ENCODE measurements around the gene SLC48A1. TPM values are rescaled to one million over a fixed set of nuclear protein-coding genes. Genes with fewer than 3 reads are reported as not detected.
"Not testable (repeated sequence)": the region's sequence is repeated elsewhere in the genome, so short reads cannot be mapped to it uniquely, and the experiment has no call there.

Gene SLC48A1
- total RNA-seq, 1 experiment from 2014 or later, result 151 TPM

DNA sequence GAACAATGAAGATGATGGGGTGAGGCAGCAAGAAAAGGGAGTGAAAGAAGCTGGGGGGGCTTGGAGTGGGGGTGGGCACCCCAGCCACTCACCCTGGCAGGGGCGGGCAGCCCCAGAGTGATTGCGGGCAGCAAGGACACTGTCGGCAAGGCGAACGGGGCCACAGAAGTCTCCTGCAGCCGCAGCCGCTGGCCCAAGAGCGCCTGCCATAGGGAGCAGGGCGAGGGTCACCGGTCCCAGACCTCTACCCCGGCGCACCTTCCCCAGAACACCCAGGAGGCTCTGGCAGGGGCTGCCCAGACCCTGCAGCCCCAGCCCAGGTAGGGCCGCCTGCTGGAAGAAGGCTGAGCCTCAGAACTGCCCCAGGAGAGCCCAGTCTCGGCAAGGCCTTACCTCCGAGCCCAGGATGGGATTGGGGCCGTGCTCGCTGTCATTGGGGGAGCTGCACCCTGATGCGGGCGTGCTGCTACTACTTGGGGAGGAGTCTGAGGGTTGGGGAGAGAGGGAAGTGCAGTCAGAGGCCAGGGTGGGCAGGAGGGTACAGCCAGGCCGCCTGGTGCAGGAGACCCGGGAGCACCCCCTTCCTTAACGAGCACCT is 22.9 kb downstream of the SLC48A1 start:
- in situ Hi-C loops (cut with HindIII; ENCODE audit: low pct_unique_long_range_greater_than_20kb, low sequenced_read_pairs), result no loop called here
- DNase-seq (ENCODE audit: low read depth), result no peak

GRCh38 chr12:47797441-47797840 is 24.4 kb downstream of the SLC48A1 start:
- in situ Hi-C loops (cut with HindIII; ENCODE audit: low pct_unique_long_range_greater_than_20kb, low sequenced_read_pairs), result no loop called here
- DNase-seq (ENCODE audit: low read depth), result peak; percentile 37

- no peak for DNase-seq (ENCODE audit: low read depth)
- in situ Hi-C loops (cut with HindIII; ENCODE audit: low pct_unique_long_range_greater_than_20kb, low sequenced_read_pairs), result no loop called here
Observed at GRCh38 chr12:47798382-47798948, 25.4 kb downstream of the SLC48A1 start.

DNA sequence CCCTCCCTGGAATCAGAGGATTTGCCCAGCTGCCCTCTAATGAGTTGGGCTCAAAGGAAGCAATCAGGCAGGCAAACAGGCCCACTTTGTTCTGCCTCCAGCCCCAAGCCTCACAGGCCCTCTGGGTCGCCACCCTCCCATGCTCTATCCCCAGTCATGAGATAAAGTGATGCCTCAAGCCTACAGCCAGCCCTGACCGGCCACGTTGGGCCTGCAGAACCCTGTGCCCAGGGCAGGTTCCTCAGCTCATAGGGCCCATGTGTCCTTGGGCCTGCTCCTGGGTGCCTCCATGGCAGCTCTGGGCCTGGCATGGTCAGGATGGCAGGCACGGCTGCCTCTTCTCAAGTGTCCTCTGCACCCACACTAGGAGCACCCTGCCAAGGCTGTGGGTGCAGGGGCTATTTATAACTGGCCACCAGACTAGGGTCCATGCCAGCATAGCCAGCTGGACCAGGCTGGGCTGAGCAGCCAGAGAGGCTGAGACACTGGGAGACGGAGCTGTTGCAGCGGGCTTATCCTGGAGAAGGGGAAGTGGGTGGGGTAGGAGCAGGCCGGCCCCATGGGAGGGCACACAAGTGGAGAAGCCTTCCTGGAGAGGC is 26.4 kb downstream of the SLC48A1 start:
- in situ Hi-C loops (cut with HindIII; ENCODE audit: low pct_unique_long_range_greater_than_20kb, low sequenced_read_pairs), result no loop called here

DNA sequence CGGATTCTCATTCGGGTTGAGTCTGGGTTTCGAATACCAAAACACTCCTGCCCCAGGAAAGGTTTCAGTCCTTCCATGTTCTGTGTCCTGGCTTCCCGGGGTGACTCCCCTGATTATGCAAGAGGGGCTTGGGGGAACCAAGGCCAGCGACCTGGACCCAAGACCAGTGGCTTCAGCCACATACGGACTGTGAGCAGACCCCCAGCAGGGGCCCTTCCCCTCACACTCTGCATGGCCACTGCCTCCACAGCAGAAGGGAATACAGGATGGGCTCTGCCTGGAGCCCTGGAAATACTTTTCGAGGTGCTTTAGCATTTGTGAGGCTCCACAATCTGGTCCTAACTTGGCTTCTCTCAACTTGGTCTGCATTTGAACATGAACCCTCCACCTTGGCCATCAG is 27.5 kb downstream of the SLC48A1 start:
- no peak for DNase-seq (ENCODE audit: low read depth)
- in situ Hi-C loops (cut with HindIII; ENCODE audit: low pct_unique_long_range_greater_than_20kb, low sequenced_read_pairs), result no loop called here

More for the DNA sequence above, 26.4 kb downstream of the SLC48A1 start:
- no peak for DNase-seq (ENCODE audit: low read depth)

DNA sequence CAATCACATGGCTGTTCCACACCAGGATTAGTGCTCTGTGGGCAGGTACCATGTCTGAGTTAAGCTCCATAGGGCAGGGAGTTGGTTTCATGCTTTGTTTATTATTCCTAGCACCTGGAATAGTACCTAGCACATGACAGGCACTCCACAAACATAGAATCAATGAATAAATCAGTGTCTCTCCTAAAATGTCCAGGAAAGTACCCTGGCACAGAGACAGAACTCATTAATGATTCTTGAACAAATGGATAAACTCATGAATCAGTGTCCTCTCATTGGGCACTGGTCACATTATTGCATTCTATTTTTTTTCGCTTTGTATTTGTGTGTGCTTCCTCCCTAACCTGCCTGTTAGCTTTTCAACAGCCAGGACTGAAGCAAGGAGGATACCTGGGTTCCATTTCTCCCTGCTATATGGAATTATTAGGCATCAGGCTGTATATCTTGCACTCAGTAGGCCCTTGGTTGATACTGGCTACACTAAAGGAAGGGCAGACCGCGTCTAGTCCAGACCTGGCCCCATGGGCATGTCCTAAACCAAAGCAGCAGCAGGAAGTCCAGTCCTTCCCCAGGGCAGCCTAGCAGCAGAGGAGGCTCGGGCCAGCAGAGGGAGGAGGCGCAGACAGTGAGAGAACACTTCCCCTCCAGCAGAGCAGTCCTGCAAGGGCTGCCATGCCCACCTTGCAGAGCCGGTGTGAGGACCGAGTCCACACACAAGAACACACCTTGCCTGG is 28.3 kb downstream of the SLC48A1 start:
- DNase-seq (ENCODE audit: low read depth), result peak; percentile 58

GRCh38 chr12:47801904-47802246 is 28.8 kb downstream of the SLC48A1 start:
- in situ Hi-C loops (cut with HindIII; ENCODE audit: low pct_unique_long_range_greater_than_20kb, low sequenced_read_pairs), result no loop called here
- DNase-seq (ENCODE audit: low read depth), result no peak

More for the DNA sequence above, 28.3 kb downstream of the SLC48A1 start:
- in situ Hi-C loops (cut with HindIII; ENCODE audit: low pct_unique_long_range_greater_than_20kb, low sequenced_read_pairs), result no loop called here

DNA sequence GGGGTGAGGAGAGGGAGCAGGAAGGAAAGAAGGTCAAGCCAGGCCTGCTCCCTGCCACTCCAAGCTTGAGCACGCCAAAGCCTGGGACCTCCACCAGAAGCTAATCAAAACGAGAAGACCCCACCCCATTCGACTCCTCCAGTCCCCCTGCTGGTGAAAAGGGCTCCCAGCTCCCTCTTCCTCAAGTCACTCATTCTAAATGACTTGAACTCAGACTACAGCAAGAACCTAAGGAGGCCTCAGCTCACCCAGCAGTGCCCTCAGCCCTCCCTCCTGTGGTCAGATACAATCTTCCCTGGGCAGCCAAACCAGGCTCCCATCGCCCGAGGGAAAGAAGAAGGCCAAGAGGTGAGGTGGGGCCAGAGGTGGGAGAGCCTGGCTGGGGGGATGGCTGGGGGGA is 29.3 kb downstream of the SLC48A1 start:
- in situ Hi-C loops (cut with HindIII; ENCODE audit: low pct_unique_long_range_greater_than_20kb, low sequenced_read_pairs), result no loop called here
- DNase-seq (ENCODE audit: low read depth), result no peak

- in situ Hi-C loops (cut with HindIII; ENCODE audit: low pct_unique_long_range_greater_than_20kb, low sequenced_read_pairs), result no loop called here
- DNase-seq (ENCODE audit: low read depth), result no peak
Observed at GRCh38 chr12:47803191-47803875, 30.3 kb downstream of the SLC48A1 start.

DNA sequence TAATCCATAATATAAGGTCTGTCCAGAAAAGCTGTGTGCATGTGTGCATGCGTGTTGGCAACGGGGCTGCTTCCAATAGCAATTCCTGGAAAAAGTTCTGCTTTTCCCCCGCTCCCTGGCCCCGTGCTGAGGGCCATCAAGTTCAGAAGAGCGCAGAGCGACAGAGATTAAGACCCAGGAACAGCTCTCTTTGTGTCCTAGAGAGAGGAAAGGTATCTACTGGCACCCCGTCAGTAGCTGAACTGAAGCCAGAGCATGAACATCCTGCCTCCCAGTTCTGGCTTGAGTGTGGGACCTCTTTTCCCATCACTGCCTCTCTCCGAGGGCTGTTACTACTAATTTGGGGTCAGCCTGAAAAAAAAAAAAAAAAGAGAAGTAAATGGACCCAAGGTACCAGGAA is 31.1 kb downstream of the SLC48A1 start:
- in situ Hi-C loops (cut with HindIII; ENCODE audit: low pct_unique_long_range_greater_than_20kb, low sequenced_read_pairs), result no loop called here
- DNase-seq (ENCODE audit: low read depth), result no peak

- no peak for DNase-seq (ENCODE audit: low read depth)
- in situ Hi-C loops (cut with HindIII; ENCODE audit: low pct_unique_long_range_greater_than_20kb, low sequenced_read_pairs), result no loop called here
Observed at GRCh38 chr12:47805417-47805816, 32.4 kb downstream of the SLC48A1 start.

DNA sequence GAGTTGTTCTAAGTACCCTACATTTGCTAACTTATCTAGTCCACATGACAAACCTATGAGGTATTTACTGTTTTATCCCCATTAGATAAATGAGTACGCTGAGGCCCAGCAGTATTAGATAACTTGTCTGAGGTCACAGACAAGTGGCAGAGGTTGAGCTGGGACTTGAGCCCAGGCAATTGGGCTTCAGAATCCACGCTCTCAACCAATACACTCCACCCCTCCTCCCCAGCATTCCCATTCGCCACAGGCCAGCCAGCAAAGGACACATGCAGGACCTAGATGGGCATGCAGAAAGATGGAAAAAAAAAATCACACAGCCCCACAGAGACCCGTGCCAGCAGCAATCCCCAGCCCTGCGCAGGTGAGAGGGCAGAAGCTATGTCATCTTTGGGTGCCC is 34.3 kb downstream of the SLC48A1 start:
- in situ Hi-C loops (cut with HindIII; ENCODE audit: low pct_unique_long_range_greater_than_20kb, low sequenced_read_pairs), result no loop called here
- DNase-seq (ENCODE audit: low read depth), result no peak

DNA sequence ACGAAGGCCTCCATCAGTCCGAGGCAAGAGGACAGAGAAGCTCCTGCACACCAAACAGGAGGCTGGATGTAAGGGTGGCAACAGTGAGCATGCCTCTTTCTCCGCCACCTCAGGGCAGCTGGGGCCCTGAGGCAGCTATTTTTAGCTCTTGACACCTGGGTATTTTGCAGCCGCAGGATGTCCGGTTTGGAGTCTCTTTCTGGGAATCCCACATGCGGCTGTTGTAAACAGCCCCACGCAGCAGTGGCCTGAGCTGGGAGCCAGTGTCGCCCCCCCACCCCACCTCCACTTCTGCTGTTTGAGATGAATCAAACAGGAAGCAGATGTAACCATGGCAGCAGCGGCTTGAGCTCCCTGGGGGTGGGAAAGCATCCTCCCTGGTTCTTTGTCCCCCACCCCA is 35.0 kb downstream of the SLC48A1 start:
- no peak for DNase-seq (ENCODE audit: low read depth)
- in situ Hi-C loops (cut with HindIII; ENCODE audit: low pct_unique_long_range_greater_than_20kb, low sequenced_read_pairs), result no loop called here

DNA sequence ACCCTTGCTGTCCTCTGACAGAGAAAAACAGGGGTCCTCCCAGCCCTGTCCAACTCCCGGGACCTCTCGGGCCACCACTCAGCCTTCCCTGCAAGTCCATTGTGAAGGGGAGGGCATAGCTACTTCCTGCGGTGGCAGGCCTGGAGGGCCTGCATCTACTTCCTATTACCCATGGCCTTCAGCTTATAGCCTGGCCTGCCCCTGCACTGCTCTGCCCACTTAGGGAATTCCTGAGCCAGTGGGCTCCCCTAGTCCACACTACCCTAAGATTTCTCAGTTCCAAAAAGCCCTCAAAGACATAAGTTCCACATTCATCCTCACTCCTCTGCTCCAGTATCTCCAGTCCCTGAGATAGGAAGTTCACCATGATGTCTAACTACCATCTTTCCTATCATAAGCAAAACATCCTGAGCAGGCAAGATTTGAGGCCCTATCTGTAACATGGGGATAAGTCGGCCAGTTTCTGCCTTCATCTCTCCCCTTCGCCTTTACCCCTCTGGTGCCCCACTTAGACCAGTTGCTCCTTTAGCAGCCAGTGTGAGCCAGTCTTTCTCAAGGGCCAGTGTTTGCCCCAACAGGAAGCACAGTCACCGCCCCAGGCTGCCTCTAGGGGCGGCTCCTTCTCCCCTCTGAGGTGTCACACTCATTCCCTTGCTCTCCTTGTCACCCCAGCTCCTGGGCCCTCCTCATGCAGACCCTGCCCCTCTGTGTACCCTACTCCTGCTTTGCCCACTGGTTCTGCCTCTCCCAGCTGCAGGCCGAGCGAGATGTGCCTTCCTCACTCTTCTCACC is 35.7 kb downstream of the SLC48A1 start:
- no peak for DNase-seq (ENCODE audit: low read depth)
- in situ Hi-C loops (cut with HindIII; ENCODE audit: low pct_unique_long_range_greater_than_20kb, low sequenced_read_pairs), result no loop called here

DNA sequence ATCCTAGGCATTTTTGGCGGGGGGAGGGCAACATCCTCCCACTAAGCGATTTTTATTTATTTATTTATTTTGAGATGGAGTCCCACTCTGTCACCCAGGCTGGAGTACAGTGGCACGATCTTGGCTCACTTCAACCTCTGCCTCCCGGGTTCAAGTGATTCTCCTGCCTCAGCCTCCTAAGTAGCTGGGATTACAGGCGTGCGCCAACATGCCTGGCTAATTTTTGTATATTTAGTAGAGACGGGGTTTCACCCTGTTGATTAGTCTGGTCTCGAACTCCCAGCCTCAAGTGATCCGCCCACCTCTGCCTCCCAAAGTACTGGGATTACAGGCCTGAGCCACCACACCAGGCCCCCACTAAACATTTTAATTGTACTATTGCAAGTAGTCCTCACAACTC is 36.5 kb downstream of the SLC48A1 start:
- in situ Hi-C loops (cut with HindIII; ENCODE audit: low pct_unique_long_range_greater_than_20kb, low sequenced_read_pairs); DNase-seq (ENCODE audit: low read depth): not testable (repeated sequence)

DNA sequence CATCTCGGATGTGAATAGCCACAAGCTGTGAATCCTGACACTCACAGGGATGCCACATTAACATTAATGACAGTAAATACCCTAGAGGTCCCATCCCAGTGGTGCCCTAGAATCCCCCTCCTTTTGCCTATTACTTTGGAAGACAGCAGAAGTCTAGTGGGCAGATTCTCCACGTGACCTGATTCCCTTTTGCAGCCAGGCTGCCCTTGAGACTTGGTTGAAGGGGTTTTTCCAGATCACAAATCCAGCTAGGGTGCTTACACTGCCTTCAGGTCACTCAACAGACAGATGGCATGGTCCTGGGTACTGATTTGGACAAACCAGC is 38.0 kb downstream of the SLC48A1 start:
- in situ Hi-C loops (cut with HindIII; ENCODE audit: low pct_unique_long_range_greater_than_20kb, low sequenced_read_pairs), result no loop called here

GRCh38 chr12:47811581-47812484 is 38.8 kb downstream of the SLC48A1 start:
- in situ Hi-C loops (cut with HindIII; ENCODE audit: low pct_unique_long_range_greater_than_20kb, low sequenced_read_pairs), result no loop called here
- no peak for DNase-seq (ENCODE audit: low read depth)

More for the DNA sequence above, 38.0 kb downstream of the SLC48A1 start:
- no peak for DNase-seq (ENCODE audit: low read depth)

Data from Caki2 (cell line).